ENCODE measurements around the gene KRTAP1-1.
"Not testable (repeated sequence)": the region's sequence is repeated elsewhere in the genome, so short reads cannot be mapped to it uniquely, and the experiment has no call there.

Gene KRTAP1-1

GRCh38 chr17:41034346-41034935 is 6.8 kb downstream of the KRTAP1-1 start, which contains the start of gene KRTAP1-3:
KRTAP1-3 (minus strand) TSS chr17:41034874; CDS start chr17:41034821, 53 bp downstream.
- not testable (repeated sequence) for H3K9me3 ChIP-seq (ENCODE audit: control insufficient read depth in 5 of 5, low read length in 5 of 5); H3K9ac ChIP-seq (ENCODE audit: low read length in 5 of 5); H3K36me3 ChIP-seq (ENCODE audit: control insufficient read depth in 5 of 5, insufficient read depth in 5 of 5, low read length in 5 of 5); H3K27ac ChIP-seq (ENCODE audit: low read depth, low read length); H3K4me1 ChIP-seq (ENCODE audit: control insufficient read depth in 5 of 5, insufficient read depth in 5 of 5, low read length in 5 of 5); H3K4me3 ChIP-seq (ENCODE audit: low read depth in 1 of 5, low read length in 5 of 5); H3K27me3 ChIP-seq (ENCODE audit: control insufficient read depth in 5 of 5, insufficient read depth in 4 of 5, low read length in 5 of 5)

GRCh38 chr17:41029633-41030245 is 11.5 kb downstream of the KRTAP1-1 start, which contains the start of gene KRTAP1-4:
KRTAP1-4 (minus strand) TSS chr17:41030195; CDS start chr17:41030078, 117 bp downstream.
- peaks cover 0 to 8% (median 0%) of the 10 kb centered on the region in 5 donors for H3K27me3 ChIP-seq (ENCODE audit: control insufficient read depth in 5 of 5, insufficient read depth in 4 of 5, low read length in 5 of 5)
- no peaks in the 10 kb centered on the region for H3K36me3 ChIP-seq (ENCODE audit: control insufficient read depth in 5 of 5, insufficient read depth in 5 of 5, low read length in 5 of 5)
- H3K4me1 ChIP-seq (ENCODE audit: control insufficient read depth in 5 of 5, insufficient read depth in 5 of 5, low read length in 5 of 5) = no peaks in the 10 kb centered on the region
- H3K9me3 ChIP-seq (ENCODE audit: control insufficient read depth in 5 of 5, low read length in 5 of 5) = no peaks in the 10 kb centered on the region
- no peak within 1 kb of the TSS for H3K27ac ChIP-seq (ENCODE audit: low read depth, low read length)
- no peak within 1 kb of the TSS for H3K9ac ChIP-seq (ENCODE audit: low read length in 5 of 5)
- H3K4me3 ChIP-seq (ENCODE audit: low read depth in 1 of 5, low read length in 5 of 5) = no peak within 1 kb of the TSS

- Histone ChIP-seq H3K27me3 (ENCODE audit: control insufficient read depth in 5 of 5, insufficient read depth in 4 of 5, low read length in 5 of 5) (peaks cover 0 to 8% (median 0%) of the 10 kb centered on the region in 5 donors), H3K36me3 (ENCODE audit: control insufficient read depth in 5 of 5, insufficient read depth in 5 of 5, low read length in 5 of 5) (no peaks in the 10 kb centered on the region), H3K4me1 (ENCODE audit: control insufficient read depth in 5 of 5, insufficient read depth in 5 of 5, low read length in 5 of 5) (no peaks in the 10 kb centered on the region), H3K9ac (ENCODE audit: low read length in 5 of 5) (no peak within 1 kb of the TSS), H3K27ac (ENCODE audit: low read depth, low read length) (no peak within 1 kb of the TSS), H3K4me3 (ENCODE audit: low read depth in 1 of 5, low read length in 5 of 5) (no peak within 1 kb of the TSS), H3K9me3 (ENCODE audit: control insufficient read depth in 5 of 5, low read length in 5 of 5) (peaks cover 0 to under 1% (median 0%) of the 10 kb centered on the region in 5 donors)
These were observed 14.4 kb downstream of the KRTAP1-1 start, which contains the start of gene KRTAP1-5 for GRCh38 chr17:41026715-41027471. KRTAP1-5 (minus strand) TSS chr17:41027208; CDS start chr17:41027155, 53 bp downstream.

- Histone ChIP-seq H3K27ac (ENCODE audit: low read depth, low read length) (no peak overlapping the region), H3K9ac (ENCODE audit: low read length in 5 of 5) (no peak overlapping the region), H3K4me3 (ENCODE audit: low read depth in 1 of 5, low read length in 5 of 5) (no peak overlapping the region), H3K9me3 (ENCODE audit: control insufficient read depth in 5 of 5, low read length in 5 of 5) (peaks cover 0 to 6% (median 0%) of the 10 kb centered on the region in 5 donors), H3K36me3 (ENCODE audit: control insufficient read depth in 5 of 5, insufficient read depth in 5 of 5, low read length in 5 of 5) (no peaks in the 10 kb centered on the region), H3K4me1 (ENCODE audit: control insufficient read depth in 5 of 5, insufficient read depth in 5 of 5, low read length in 5 of 5) (no peaks in the 10 kb centered on the region), H3K27me3 (ENCODE audit: control insufficient read depth in 5 of 5, insufficient read depth in 4 of 5, low read length in 5 of 5) (peaks cover 0 to 5% (median 0%) of the 10 kb centered on the region in 5 donors)
These were observed 16.6 kb downstream of the KRTAP1-1 start for GRCh38 chr17:41024697-41025096.

- Histone ChIP-seq H3K27ac (ENCODE audit: low read depth, low read length) (no peak overlapping the region), H3K9me3 (ENCODE audit: control insufficient read depth in 5 of 5, low read length in 5 of 5) (peaks cover 0 to 6% (median 0%) of the 10 kb centered on the region in 5 donors), H3K9ac (ENCODE audit: low read length in 5 of 5) (no peak overlapping the region), H3K27me3 (ENCODE audit: control insufficient read depth in 5 of 5, insufficient read depth in 4 of 5, low read length in 5 of 5) (no peaks in the 10 kb centered on the region), H3K4me1 (ENCODE audit: control insufficient read depth in 5 of 5, insufficient read depth in 5 of 5, low read length in 5 of 5) (no peaks in the 10 kb centered on the region), H3K36me3 (ENCODE audit: control insufficient read depth in 5 of 5, insufficient read depth in 5 of 5, low read length in 5 of 5) (no peaks in the 10 kb centered on the region), H3K4me3 (ENCODE audit: low read depth in 1 of 5, low read length in 5 of 5) (no peak overlapping the region)
These were observed 20.9 kb downstream of the KRTAP1-1 start for GRCh38 chr17:41020336-41020735.

GRCh38 chr17:41019415-41019814 is 21.8 kb downstream of the KRTAP1-1 start:
- Histone ChIP-seq H3K27ac (ENCODE audit: low read depth, low read length) (no peak overlapping the region), H3K9me3 (ENCODE audit: control insufficient read depth in 5 of 5, low read length in 5 of 5) (peaks cover 0 to 6% (median 0%) of the 10 kb centered on the region in 5 donors), H3K4me1 (ENCODE audit: control insufficient read depth in 5 of 5, insufficient read depth in 5 of 5, low read length in 5 of 5) (no peaks in the 10 kb centered on the region), H3K36me3 (ENCODE audit: control insufficient read depth in 5 of 5, insufficient read depth in 5 of 5, low read length in 5 of 5) (no peaks in the 10 kb centered on the region), H3K27me3 (ENCODE audit: control insufficient read depth in 5 of 5, insufficient read depth in 4 of 5, low read length in 5 of 5) (no peaks in the 10 kb centered on the region), H3K4me3 (ENCODE audit: low read depth in 1 of 5, low read length in 5 of 5) (no peak overlapping the region), H3K9ac (ENCODE audit: low read length in 5 of 5) (no peak overlapping the region)

- no peak overlapping the region for H3K27ac ChIP-seq (ENCODE audit: low read depth, low read length)
- peaks cover 0 to 6% (median 0%) of the 10 kb centered on the region in 5 donors for H3K9me3 ChIP-seq (ENCODE audit: control insufficient read depth in 5 of 5, low read length in 5 of 5)
- H3K4me3 ChIP-seq (ENCODE audit: low read depth in 1 of 5, low read length in 5 of 5) = no peak overlapping the region
- no peaks in the 10 kb centered on the region for H3K36me3 ChIP-seq (ENCODE audit: control insufficient read depth in 5 of 5, insufficient read depth in 5 of 5, low read length in 5 of 5)
- H3K9ac ChIP-seq (ENCODE audit: low read length in 5 of 5) = no peak overlapping the region
- H3K27me3 ChIP-seq (ENCODE audit: control insufficient read depth in 5 of 5, insufficient read depth in 4 of 5, low read length in 5 of 5) = no peaks in the 10 kb centered on the region
- no peaks in the 10 kb centered on the region for H3K4me1 ChIP-seq (ENCODE audit: control insufficient read depth in 5 of 5, insufficient read depth in 5 of 5, low read length in 5 of 5)
These were observed 22.7 kb downstream of the KRTAP1-1 start for GRCh38 chr17:41018541-41018940.

- peaks cover 0 to 6% (median 0%) of the 10 kb centered on the region in 5 donors for H3K9me3 ChIP-seq (ENCODE audit: control insufficient read depth in 5 of 5, low read length in 5 of 5)
- H3K36me3 ChIP-seq (ENCODE audit: control insufficient read depth in 5 of 5, insufficient read depth in 5 of 5, low read length in 5 of 5) = no peaks in the 10 kb centered on the region
- no peak overlapping the region for H3K27ac ChIP-seq (ENCODE audit: low read depth, low read length)
- no peak overlapping the region for H3K9ac ChIP-seq (ENCODE audit: low read length in 5 of 5)
- H3K4me1 ChIP-seq (ENCODE audit: control insufficient read depth in 5 of 5, insufficient read depth in 5 of 5, low read length in 5 of 5) = no peaks in the 10 kb centered on the region
- no peak overlapping the region for H3K4me3 ChIP-seq (ENCODE audit: low read depth in 1 of 5, low read length in 5 of 5)
- H3K27me3 ChIP-seq (ENCODE audit: control insufficient read depth in 5 of 5, insufficient read depth in 4 of 5, low read length in 5 of 5) = no peaks in the 10 kb centered on the region
These were observed 24.6 kb downstream of the KRTAP1-1 start for GRCh38 chr17:41016578-41017215.

GRCh38 chr17:41015454-41015853 is 25.8 kb downstream of the KRTAP1-1 start:
- Histone ChIP-seq H3K4me3 (ENCODE audit: low read depth in 1 of 5, low read length in 5 of 5) (no peak overlapping the region), H3K27ac (ENCODE audit: low read depth, low read length) (no peak overlapping the region), H3K4me1 (ENCODE audit: control insufficient read depth in 5 of 5, insufficient read depth in 5 of 5, low read length in 5 of 5) (no peaks in the 10 kb centered on the region), H3K9ac (ENCODE audit: low read length in 5 of 5) (no peak overlapping the region), H3K27me3 (ENCODE audit: control insufficient read depth in 5 of 5, insufficient read depth in 4 of 5, low read length in 5 of 5) (no peaks in the 10 kb centered on the region), H3K36me3 (ENCODE audit: control insufficient read depth in 5 of 5, insufficient read depth in 5 of 5, low read length in 5 of 5) (no peaks in the 10 kb centered on the region), H3K9me3 (ENCODE audit: control insufficient read depth in 5 of 5, low read length in 5 of 5) (no peaks in the 10 kb centered on the region)

Data from subcutaneous abdominal adipose tissue (tissue), 5 donors.